ENCODE data around the gene ATXN7L3.
"Not testable (repeated sequence)": the region's sequence is repeated elsewhere in the genome, so short reads cannot be mapped to it uniquely, and the experiment has no call there.

Gene ATXN7L3

GRCh38 chr17:44147812-44148211 is 51.9 kb downstream of the ATXN7L3 start:
- in situ Hi-C loops (cut with MboI; ENCODE audit: low pct_unique_long_range_greater_than_20kb, low sequenced_read_pairs), result no loop called here
- no peak for DNase-seq

- in situ Hi-C loops (cut with MboI; ENCODE audit: low pct_unique_long_range_greater_than_20kb, low sequenced_read_pairs), result no loop called here
- DNase-seq, result no peak
Observed at GRCh38 chr17:44146375-44147346, 53.0 kb downstream of the ATXN7L3 start.

GRCh38 chr17:44144966-44145739 is 54.5 kb downstream of the ATXN7L3 start:
- no peak for DNase-seq
- in situ Hi-C loops (cut with MboI; ENCODE audit: low pct_unique_long_range_greater_than_20kb, low sequenced_read_pairs), result no loop called here

- in situ Hi-C loops (cut with MboI; ENCODE audit: low pct_unique_long_range_greater_than_20kb, low sequenced_read_pairs), result not testable (repeated sequence)
Observed at GRCh38 chr17:44143921-44144320, 55.8 kb downstream of the ATXN7L3 start.

More at GRCh38 chr17:44143921-44144320, 55.8 kb downstream of the ATXN7L3 start:
- DNase-seq, result not testable (repeated sequence)

Measured in KBM-7 (cell line).